Measurements from ENCODE around the gene KCNE3. TPM values are rescaled to one million over a fixed set of nuclear protein-coding genes. Genes with fewer than 3 reads are reported as not detected.

The KCNE3 gene
- total RNA-seq, 2 donors from 2014 or later: 6.6 to 8.3 TPM

- no peak for DNase-seq (ENCODE audit: low spot score)
- H3K4me3 ChIP-seq: no peak overlapping the region
- no peaks in the 10 kb centered on the region for H3K27me3 ChIP-seq (replicated peaks; ENCODE audit: insufficient read depth)
- no peaks in the 10 kb centered on the region for H3K36me3 ChIP-seq
- no peak overlapping the region for H3K27ac ChIP-seq
- no peak for TF ChIP-seq CTCF (IDR thresholded peaks at IDR 0.05)
- ATAC-seq (ENCODE audit: insufficient number of reproducible peaks, low FRiP score, low read depth): no peak
- H3K9me3 ChIP-seq: no peaks in the 10 kb centered on the region
- peaks cover 3 to 12% of the 10 kb centered on the region in 2 donors for H3K4me1 ChIP-seq (ENCODE audit: control insufficient read depth in 1 of 2, low read depth in 2 of 2)
These were observed 27.6 kb upstream of the KCNE3 start for GRCh38 chr11:74494916-74495315.

- no peaks in the 10 kb centered on the region for H3K27me3 ChIP-seq (replicated peaks; ENCODE audit: insufficient read depth)
- H3K27ac ChIP-seq: peak overlapping the region; percentile 97
- peak overlapping the region; percentile 89 for H3K4me3 ChIP-seq
- DNase-seq (ENCODE audit: low spot score) (no peak), ATAC-seq (ENCODE audit: insufficient number of reproducible peaks, low FRiP score, low read depth) (no peak)
- H3K9me3 ChIP-seq: no peaks in the 10 kb centered on the region
- H3K36me3 ChIP-seq: no peaks in the 10 kb centered on the region
- peaks cover 3 to 12% of the 10 kb centered on the region in 2 donors for H3K4me1 ChIP-seq (ENCODE audit: control insufficient read depth in 1 of 2, low read depth in 2 of 2)
- TF ChIP-seq CTCF (IDR thresholded peaks at IDR 0.05): no peak
These were observed 26.7 kb upstream of the KCNE3 start for GRCh38 chr11:74493791-74494630.

GRCh38 chr11:74492974-74493790 lies 25.8 kb upstream of the KCNE3 start, which contains the start of gene LIPT2:
TSS of gene LIPT2 (minus strand) at chr11:74493724. CDS start at chr11:74493703, 21 bp downstream.
- H3K4me3 ChIP-seq: peak within 1 kb of the TSS; percentile 89
- no peaks in the 10 kb centered on the region for H3K27me3 ChIP-seq (replicated peaks; ENCODE audit: insufficient read depth)
- no peaks in the 10 kb centered on the region for H3K9me3 ChIP-seq
- peak within 1 kb of the TSS; percentile 97 for H3K27ac ChIP-seq
- DNase-seq (ENCODE audit: low spot score) (peak; percentile 86), ATAC-seq (ENCODE audit: insufficient number of reproducible peaks, low FRiP score, low read depth) (peak; percentile 92)
- TF ChIP-seq CTCF (IDR thresholded peaks at IDR 0.05): no peak
- H3K4me1 ChIP-seq (ENCODE audit: control insufficient read depth in 1 of 2, low read depth in 2 of 2): peaks cover 3 to 12% of the 10 kb centered on the region in 2 donors
- H3K36me3 ChIP-seq: no peaks in the 10 kb centered on the region

GRCh38 chr11:74492084-74492483 lies 24.7 kb upstream of the KCNE3 start:
- no peak for TF ChIP-seq CTCF (IDR thresholded peaks at IDR 0.05)
- no peaks in the 10 kb centered on the region for H3K36me3 ChIP-seq
- ATAC-seq (ENCODE audit: insufficient number of reproducible peaks, low FRiP score, low read depth): no peak
- H3K9me3 ChIP-seq: no peaks in the 10 kb centered on the region
- H3K4me3 ChIP-seq: no peak overlapping the region
- H3K27ac ChIP-seq: no peak overlapping the region
- H3K4me1 ChIP-seq (ENCODE audit: control insufficient read depth in 1 of 2, low read depth in 2 of 2): peaks cover 3 to 12% of the 10 kb centered on the region in 2 donors
- no peaks in the 10 kb centered on the region for H3K27me3 ChIP-seq (replicated peaks; ENCODE audit: insufficient read depth)
- no peak for DNase-seq (ENCODE audit: low spot score)

GRCh38 chr11:74490941-74491340 lies 23.6 kb upstream of the KCNE3 start:
- ATAC-seq (ENCODE audit: insufficient number of reproducible peaks, low FRiP score, low read depth): no peak
- Histone ChIP-seq H3K9me3 (no peaks in the 10 kb centered on the region), H3K27ac (no peak overlapping the region), H3K4me1 (ENCODE audit: control insufficient read depth in 1 of 2, low read depth in 2 of 2) (peaks cover 3 to 12% of the 10 kb centered on the region in 2 donors), H3K36me3 (no peaks in the 10 kb centered on the region), H3K4me3 (no peak overlapping the region), H3K27me3 (replicated peaks; ENCODE audit: insufficient read depth) (no peaks in the 10 kb centered on the region)
- TF ChIP-seq CTCF (IDR thresholded peaks at IDR 0.05): no peak
- no peak for DNase-seq (ENCODE audit: low spot score)
